GM12874 (cell line): ENCODE results near the gene IL21.

Experiments used
- CTCF ChIP-seq: IDR thresholded peaks from 2 replicates; pipeline ENCODE4 v1.5.1; 2011; ENCODE audit warnings: low read depth, mild to moderate bottlenecking, control low read depth, low read length, moderate library complexity; ENCODE audit not compliant: insufficient read depth

Gene IL21

DNA sequence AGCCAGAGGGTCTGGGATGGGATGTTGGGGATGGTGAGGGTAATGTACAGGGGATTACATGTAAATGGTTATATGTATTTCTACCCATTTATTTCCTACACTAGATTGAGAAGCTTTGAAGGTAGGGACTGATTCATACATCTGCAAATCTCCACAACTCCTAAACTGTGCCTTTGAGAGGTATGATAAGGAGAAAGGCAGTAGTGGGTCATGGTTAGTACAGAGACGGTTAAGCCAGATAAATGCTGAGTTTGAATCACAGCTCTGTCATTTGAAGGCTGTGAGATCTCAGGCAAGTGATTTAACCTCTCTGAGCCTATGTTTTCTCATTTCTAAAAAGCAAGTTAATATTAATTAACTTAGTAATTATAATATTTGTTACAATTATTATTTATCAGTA lies 29.3 kb upstream of the IL21 start:
- no peak for TF ChIP-seq CTCF

- TF ChIP-seq CTCF, result no peak
Observed at GRCh38 chr4:122647656-122648055, 26.8 kb upstream of the IL21 start.

DNA sequence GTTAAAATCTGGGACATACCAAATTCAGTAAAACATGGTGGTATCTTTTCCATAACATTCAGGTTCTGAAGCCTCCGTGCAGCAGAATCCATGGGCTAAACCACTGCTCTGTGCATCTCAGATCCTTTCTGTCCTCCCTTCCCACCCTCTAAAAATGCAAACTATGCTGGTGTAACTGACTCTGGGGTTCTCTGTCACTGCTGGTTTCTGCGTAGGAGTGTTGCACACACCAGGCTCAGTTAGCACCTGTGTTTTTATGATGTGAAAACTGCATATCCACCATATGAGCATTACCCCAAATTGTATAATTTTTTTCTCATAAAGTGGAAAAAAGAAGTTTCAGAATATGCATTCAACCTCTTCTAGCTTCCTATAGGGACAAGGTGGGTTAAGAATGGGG lies 22.4 kb upstream of the IL21 start:
- TF ChIP-seq CTCF, result no peak

- TF ChIP-seq CTCF, result no peak
Observed at GRCh38 chr4:122639181-122639580, 18.3 kb upstream of the IL21 start.

- TF ChIP-seq CTCF, result no peak
Observed at GRCh38 chr4:122636697-122637096, 15.8 kb upstream of the IL21 start.

DNA sequence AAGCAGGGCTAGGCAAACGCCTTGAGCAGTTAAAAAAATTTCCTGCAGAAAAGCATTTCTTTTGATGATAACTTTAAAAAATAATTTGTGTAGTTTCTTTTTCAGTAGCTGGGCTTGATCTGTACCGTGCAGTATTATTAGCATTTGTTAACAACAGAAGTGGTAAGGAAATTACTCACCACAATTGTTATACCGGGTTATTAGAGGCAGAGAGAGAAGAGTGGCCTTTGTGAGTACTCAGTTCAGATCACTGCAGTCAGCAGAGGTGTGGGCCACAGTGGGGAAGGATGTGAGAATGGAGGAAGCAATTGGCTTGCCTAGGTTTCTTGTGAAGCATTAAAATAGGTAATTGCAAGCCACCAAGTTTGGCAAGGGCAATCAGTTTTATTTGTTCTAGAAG lies 14.3 kb upstream of the IL21 start:
- no peak for TF ChIP-seq CTCF

DNA sequence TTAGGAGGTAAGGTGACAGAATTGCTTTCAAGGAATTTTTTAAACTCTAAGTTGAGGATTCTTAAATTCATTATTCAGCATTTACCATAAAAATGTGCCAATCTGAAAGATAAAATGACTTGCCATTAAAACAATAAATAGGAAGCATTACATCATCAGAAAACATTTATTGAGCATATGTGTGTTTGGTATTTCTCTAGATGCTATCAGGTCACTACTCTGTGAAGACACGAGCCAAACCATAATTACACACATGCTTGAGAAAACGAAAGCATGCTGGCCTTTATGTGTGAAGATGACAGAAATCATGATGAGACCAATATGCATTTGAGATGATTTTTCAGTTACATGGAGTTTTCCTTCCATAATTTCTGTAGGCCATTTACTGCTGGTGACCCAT lies 12.3 kb upstream of the IL21 start:
- no peak for TF ChIP-seq CTCF
